ENCODE results near the gene CFAP299.

- TF ChIP-seq CTCF (conservative IDR thresholded peaks at IDR 0.05) (no peak), EZH2 (IDR thresholded peaks at IDR 0.05; ENCODE audit: low read depth) (no peak)
Observed at GRCh38 chr4:80388284-80388607, 52.7 kb downstream of the CFAP299 start.
